Ishikawa (cell line): ENCODE results near the gene KDM1A.

Experiments used
- CEBPB ChIP-seq: IDR thresholded peaks from 2 replicates; pipeline ENCODE4 v1.6.1; 2012
- CREB1 ChIP-seq: IDR thresholded peaks from 2 replicates; pipeline ENCODE4 v1.6.1; 2012; ENCODE audit warnings: low read depth
- EGR1 ChIP-seq: IDR thresholded peaks from 2 replicates; pipeline ENCODE4 v1.6.1; 2012
- EP300 ChIP-seq: IDR thresholded peaks from 2 replicates; pipeline ENCODE4 v1.6.1; 2012; ENCODE audit warnings: borderline replicate concordance
- FOXM1 ChIP-seq: IDR thresholded peaks from 2 replicates; pipeline ENCODE4 v1.6.1; 2012; ENCODE audit warnings: low read depth, borderline replicate concordance
- NFIC ChIP-seq: IDR thresholded peaks from 2 replicates; pipeline ENCODE4 v1.6.1; 2012
- RAD21 ChIP-seq: IDR thresholded peaks from 2 replicates; pipeline ENCODE4 v1.6.1; 2012; ENCODE audit warnings: low read depth
- TAF1 ChIP-seq: IDR thresholded peaks from 2 replicates; pipeline ENCODE4 v1.6.1; 2012; ENCODE audit warnings: low read depth, mild to moderate bottlenecking
- TCF12 ChIP-seq: IDR thresholded peaks from 2 replicates; pipeline ENCODE4 v1.6.1; 2012; ENCODE audit warnings: low read depth
- TEAD4 ChIP-seq: IDR thresholded peaks from 2 replicates; pipeline ENCODE4 v1.6.1; 2012
- YY1 ChIP-seq: IDR thresholded peaks from 2 replicates; pipeline ENCODE4 v1.6.1; 2012; ENCODE audit warnings: low read depth
- ZBTB7A ChIP-seq: IDR thresholded peaks from 2 replicates; pipeline ENCODE4 v1.6.1; 2012; ENCODE audit warnings: low read depth
- TF ChIP-seq, protein P1 (sequence below): IDR thresholded peaks from 2 replicates; pipeline ENCODE4 v1.6.1; 2012
- TF ChIP-seq, protein P2 (sequence below): IDR thresholded peaks from 2 replicates; pipeline ENCODE4 v1.6.1; 2012
- TF ChIP-seq, protein P3 (sequence below): IDR thresholded peaks from 2 replicates; pipeline ENCODE4 v1.6.1; 2012; ENCODE audit warnings: low read depth, mild to moderate bottlenecking

Gene KDM1A

DNA sequence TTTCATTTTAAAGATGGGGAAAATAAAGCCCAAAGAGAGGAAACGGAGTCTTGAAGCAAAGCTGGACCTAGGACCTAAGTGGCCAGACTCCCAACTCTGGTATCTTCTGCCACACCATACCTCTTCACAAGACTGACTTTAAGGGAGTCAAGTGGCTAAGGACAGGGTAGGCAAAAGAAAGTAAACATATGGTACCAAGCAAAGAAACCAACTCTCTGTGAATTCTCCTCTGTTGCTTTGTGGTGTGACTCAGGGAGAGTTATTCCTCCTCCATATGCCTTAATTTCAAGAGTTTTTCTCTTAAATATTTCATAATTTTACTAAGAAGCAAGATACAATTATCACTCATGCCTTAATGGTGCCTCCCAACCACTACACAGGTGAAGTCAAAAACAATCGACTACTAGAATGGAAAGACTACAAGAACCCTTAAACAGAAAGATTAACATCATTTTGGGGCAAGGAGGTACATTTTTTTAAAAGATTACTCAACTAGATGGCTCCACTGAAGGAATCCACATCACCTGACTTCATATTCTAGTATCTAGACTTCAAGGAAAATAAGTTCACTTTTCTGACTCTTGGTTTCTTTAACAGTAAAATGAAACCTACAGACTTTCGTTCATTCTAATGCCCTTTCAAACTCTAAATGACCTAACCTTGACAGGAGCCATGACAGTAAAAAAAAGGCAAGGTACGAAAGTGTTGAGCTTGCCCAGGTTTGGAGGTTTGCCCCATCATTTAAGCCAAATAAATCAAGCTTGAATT lies 105.2 kb downstream of the KDM1A start:
- no peak for TF ChIP-seq RAD21
- TF ChIP-seq EP300: no peak
- TF ChIP-seq TEAD4: no peak
- no peak for TF ChIP-seq CEBPB
- no peak for TF ChIP-seq FOXM1
- no peak for TF ChIP-seq CREB1
- no peak for TF ChIP-seq YY1
- TF ChIP-seq, protein P1, sequence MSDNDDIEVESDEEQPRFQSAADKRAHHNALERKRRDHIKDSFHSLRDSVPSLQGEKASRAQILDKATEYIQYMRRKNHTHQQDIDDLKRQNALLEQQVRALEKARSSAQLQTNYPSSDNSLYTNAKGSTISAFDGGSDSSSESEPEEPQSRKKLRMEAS: no peak
- no peak for TF ChIP-seq ZBTB7A
- TF ChIP-seq, protein P2, sequence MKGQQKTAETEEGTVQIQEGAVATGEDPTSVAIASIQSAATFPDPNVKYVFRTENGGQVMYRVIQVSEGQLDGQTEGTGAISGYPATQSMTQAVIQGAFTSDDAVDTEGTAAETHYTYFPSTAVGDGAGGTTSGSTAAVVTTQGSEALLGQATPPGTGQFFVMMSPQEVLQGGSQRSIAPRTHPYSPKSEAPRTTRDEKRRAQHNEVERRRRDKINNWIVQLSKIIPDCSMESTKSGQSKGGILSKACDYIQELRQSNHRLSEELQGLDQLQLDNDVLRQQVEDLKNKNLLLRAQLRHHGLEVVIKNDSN: no peak
- no peak for TF ChIP-seq NFIC
- TF ChIP-seq EGR1: no peak
- TF ChIP-seq, protein P3, sequence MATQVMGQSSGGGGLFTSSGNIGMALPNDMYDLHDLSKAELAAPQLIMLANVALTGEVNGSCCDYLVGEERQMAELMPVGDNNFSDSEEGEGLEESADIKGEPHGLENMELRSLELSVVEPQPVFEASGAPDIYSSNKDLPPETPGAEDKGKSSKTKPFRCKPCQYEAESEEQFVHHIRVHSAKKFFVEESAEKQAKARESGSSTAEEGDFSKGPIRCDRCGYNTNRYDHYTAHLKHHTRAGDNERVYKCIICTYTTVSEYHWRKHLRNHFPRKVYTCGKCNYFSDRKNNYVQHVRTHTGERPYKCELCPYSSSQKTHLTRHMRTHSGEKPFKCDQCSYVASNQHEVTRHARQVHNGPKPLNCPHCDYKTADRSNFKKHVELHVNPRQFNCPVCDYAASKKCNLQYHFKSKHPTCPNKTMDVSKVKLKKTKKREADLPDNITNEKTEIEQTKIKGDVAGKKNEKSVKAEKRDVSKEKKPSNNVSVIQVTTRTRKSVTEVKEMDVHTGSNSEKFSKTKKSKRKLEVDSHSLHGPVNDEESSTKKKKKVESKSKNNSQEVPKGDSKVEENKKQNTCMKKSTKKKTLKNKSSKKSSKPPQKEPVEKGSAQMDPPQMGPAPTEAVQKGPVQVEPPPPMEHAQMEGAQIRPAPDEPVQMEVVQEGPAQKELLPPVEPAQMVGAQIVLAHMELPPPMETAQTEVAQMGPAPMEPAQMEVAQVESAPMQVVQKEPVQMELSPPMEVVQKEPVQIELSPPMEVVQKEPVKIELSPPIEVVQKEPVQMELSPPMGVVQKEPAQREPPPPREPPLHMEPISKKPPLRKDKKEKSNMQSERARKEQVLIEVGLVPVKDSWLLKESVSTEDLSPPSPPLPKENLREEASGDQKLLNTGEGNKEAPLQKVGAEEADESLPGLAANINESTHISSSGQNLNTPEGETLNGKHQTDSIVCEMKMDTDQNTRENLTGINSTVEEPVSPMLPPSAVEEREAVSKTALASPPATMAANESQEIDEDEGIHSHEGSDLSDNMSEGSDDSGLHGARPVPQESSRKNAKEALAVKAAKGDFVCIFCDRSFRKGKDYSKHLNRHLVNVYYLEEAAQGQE: no peak

DNA sequence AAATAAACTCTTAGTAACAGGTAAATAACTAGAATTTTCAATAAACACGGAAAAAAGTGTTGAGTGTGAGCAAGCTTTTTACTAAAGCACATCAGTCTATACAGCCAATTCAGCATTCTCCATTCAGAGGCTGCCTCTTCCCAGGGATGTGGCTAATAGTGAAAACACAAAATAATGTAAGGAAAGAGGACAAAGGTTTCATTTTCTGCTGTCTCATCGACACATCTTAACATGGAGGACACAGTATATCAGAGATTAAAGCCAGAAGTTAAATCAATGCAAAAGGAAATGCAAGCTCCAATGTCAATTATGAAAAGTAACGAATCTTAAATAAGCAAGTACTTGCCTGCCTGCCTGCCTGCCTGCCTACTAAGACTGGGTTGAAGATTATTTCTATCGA lies 106.2 kb downstream of the KDM1A start:
- TF ChIP-seq TCF12 (no peak), CREB1 (no peak), FOXM1 (no peak), NFIC (no peak), RAD21 (no peak), CEBPB (no peak), YY1 (no peak), EP300 (no peak)
- TF ChIP-seq, protein P1: no peak

DNA sequence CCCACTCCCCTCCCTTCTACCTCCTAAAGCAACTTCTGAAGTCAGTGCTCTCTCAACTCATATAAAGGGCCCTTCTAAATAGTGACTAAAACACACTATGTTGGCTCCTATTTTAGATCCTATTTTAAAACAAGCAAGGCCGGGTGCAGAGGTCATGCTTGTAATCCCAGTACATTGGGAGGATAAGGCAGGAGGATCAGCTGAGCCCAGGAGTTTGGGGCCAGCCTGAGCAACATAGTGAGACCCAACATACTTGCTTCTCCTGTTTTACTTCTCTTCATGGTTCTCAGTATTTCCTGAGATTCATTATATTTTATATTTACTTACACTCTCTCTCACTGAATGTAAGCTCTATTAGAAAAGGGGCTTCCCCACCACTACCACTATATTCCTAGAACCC lies 106.9 kb downstream of the KDM1A start:
- no peak for TF ChIP-seq FOXM1
- TF ChIP-seq CREB1: no peak
- no peak for TF ChIP-seq ZBTB7A
- no peak for TF ChIP-seq NFIC
- TF ChIP-seq EGR1: no peak
- TF ChIP-seq, protein P1: no peak
- TF ChIP-seq YY1: no peak
- TF ChIP-seq RAD21: no peak
- TF ChIP-seq, protein P2: no peak
- no peak for TF ChIP-seq TEAD4
- TF ChIP-seq TCF12: no peak
- TF ChIP-seq CEBPB: no peak
- no peak for TF ChIP-seq EP300
- TF ChIP-seq, protein P3: no peak
- TF ChIP-seq TAF1: no peak

DNA sequence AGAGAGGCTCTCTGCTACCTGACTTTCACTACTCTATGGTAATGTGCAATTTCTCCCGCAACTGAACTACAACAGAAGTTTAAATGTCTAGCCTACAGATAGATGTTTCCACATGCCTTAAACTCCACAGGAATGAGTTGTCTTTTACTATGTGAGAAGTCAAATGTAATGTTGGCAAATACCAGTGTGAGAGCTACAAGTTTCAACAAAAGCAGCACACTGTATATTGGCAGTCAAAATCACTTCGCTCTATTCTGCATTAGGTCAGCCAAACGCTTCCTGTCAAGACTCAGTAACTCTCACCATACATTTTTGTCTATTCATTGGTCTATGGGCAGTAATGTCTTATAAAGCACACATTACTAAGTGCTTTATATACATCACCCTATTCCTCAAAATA lies 107.5 kb downstream of the KDM1A start:
- TF ChIP-seq RAD21 (no peak), EP300 (no peak), YY1 (no peak), ZBTB7A (no peak), CEBPB (no peak), TAF1 (no peak), CREB1 (no peak), EGR1 (no peak), TCF12 (no peak), NFIC (no peak), TEAD4 (no peak), FOXM1 (no peak)
- TF ChIP-seq, protein P1: no peak
- TF ChIP-seq, protein P2: no peak
- TF ChIP-seq, protein P3: no peak
